ENCODE results near the gene LRP1B.
"Not testable (repeated sequence)": the region's sequence is repeated elsewhere in the genome, so short reads cannot be mapped to it uniquely, and the experiment has no call there.

Gene LRP1B

GRCh38 chr2:142100139-142100873 lies 30.5 kb downstream of the LRP1B start:
- no peak for DNase-seq

GRCh38 chr2:142097711-142098110 lies 33.1 kb downstream of the LRP1B start:
- DNase-seq, result no peak

- DNase-seq, result no peak
These were observed 35.2 kb downstream of the LRP1B start for GRCh38 chr2:142095647-142096046.

GRCh38 chr2:142094233-142094632 lies 36.6 kb downstream of the LRP1B start:
- no peak for DNase-seq

- no peak for DNase-seq
These were observed 42.7 kb downstream of the LRP1B start for GRCh38 chr2:142088058-142088568.

GRCh38 chr2:142087585-142087984 lies 43.2 kb downstream of the LRP1B start:
- DNase-seq, result not testable (repeated sequence)

- DNase-seq, result no peak
These were observed 48.4 kb downstream of the LRP1B start for GRCh38 chr2:142082368-142082767.

- no peak for DNase-seq
These were observed 54.5 kb downstream of the LRP1B start for GRCh38 chr2:142076317-142076716.

GRCh38 chr2:142075826-142076225 lies 55.0 kb downstream of the LRP1B start:
- no peak for DNase-seq

- no peak for DNase-seq
These were observed 61.4 kb downstream of the LRP1B start for GRCh38 chr2:142069251-142069888.

- DNase-seq, result no peak
These were observed 65.1 kb downstream of the LRP1B start for GRCh38 chr2:142065700-142066099.

GRCh38 chr2:142065156-142065555 lies 65.7 kb downstream of the LRP1B start:
- DNase-seq, result no peak

GRCh38 chr2:142061733-142062132 lies 69.1 kb downstream of the LRP1B start:
- DNase-seq, result no peak

- DNase-seq, result no peak
These were observed 72.7 kb downstream of the LRP1B start for GRCh38 chr2:142058149-142058548.

GRCh38 chr2:142056784-142057183 lies 74.0 kb downstream of the LRP1B start:
- DNase-seq, result no peak

- DNase-seq, result no peak
These were observed 78.5 kb downstream of the LRP1B start for GRCh38 chr2:142052220-142052863.

- DNase-seq, result no peak
These were observed 82.2 kb downstream of the LRP1B start for GRCh38 chr2:142048581-142048980.

- DNase-seq, result no peak
These were observed 85.2 kb downstream of the LRP1B start for GRCh38 chr2:142045641-142046040.

- DNase-seq, result no peak
These were observed 86.6 kb downstream of the LRP1B start for GRCh38 chr2:142044197-142044596.

GRCh38 chr2:142042536-142043199 lies 88.1 kb downstream of the LRP1B start:
- DNase-seq, result no peak

GRCh38 chr2:142041996-142042395 lies 88.8 kb downstream of the LRP1B start:
- no peak for DNase-seq

GRCh38 chr2:142041105-142041504 lies 89.7 kb downstream of the LRP1B start:
- no peak for DNase-seq

- DNase-seq, result no peak
These were observed 90.3 kb downstream of the LRP1B start for GRCh38 chr2:142040556-142040955.

Data from stimulated activated CD4-positive, alpha-beta T cell treated with anti-CD3 and anti-CD28 coated beads, Interleukin-4, amount 100 ng/mL, for 1 hour (primary cell).